ENCODE results near the gene ZFYVE19.

- TF ChIP-seq POLR2AphosphoS5 (IDR thresholded peaks at IDR 0.05) (no peak), CTCF (IDR thresholded peaks at IDR 0.05) (no peak)
These were observed 21.7 kb upstream of the ZFYVE19 start for GRCh38 chr15:40785164-40785563.
